TTC549 (cell line): ENCODE data around the gene CD302.
"Not testable (repeated sequence)": the region's sequence is repeated elsewhere in the genome, so short reads cannot be mapped to it uniquely, and the experiment has no call there.

Experiments used
- FAIRE-seq: peaks from 2 replicates; lab custom pipeline; 2012; peaks lifted over from hg19 to GRCh38; lab: Jason Lieb, UNC

CD302 gene

GRCh38 chr2:159797543-159798375 lies at the start of gene CD302:
TSS of gene CD302 (minus strand) at chr2:159798208. CDS start at chr2:159798198, 10 bp downstream.
- FAIRE-seq = no peak

- no peak for FAIRE-seq
These were observed 48.6 kb upstream of the CD302 start for GRCh38 chr2:159846564-159846963.

- no peak for FAIRE-seq
These were observed 42.6 kb upstream of the CD302 start for GRCh38 chr2:159840616-159841015.

GRCh38 chr2:159832858-159833257 lies 34.9 kb upstream of the CD302 start:
- no peak for FAIRE-seq

GRCh38 chr2:159832026-159832425 lies 34.0 kb upstream of the CD302 start:
- no peak for FAIRE-seq

- FAIRE-seq = no peak
These were observed 31.4 kb upstream of the CD302 start for GRCh38 chr2:159829376-159829775.

GRCh38 chr2:159828738-159829137 lies 30.7 kb upstream of the CD302 start:
- no peak for FAIRE-seq

GRCh38 chr2:159822478-159822833 lies 24.4 kb upstream of the CD302 start:
- FAIRE-seq = not testable (repeated sequence)

- not testable (repeated sequence) for FAIRE-seq
These were observed 23.9 kb upstream of the CD302 start for GRCh38 chr2:159821775-159822477.

GRCh38 chr2:159818940-159819339 lies 20.9 kb upstream of the CD302 start:
- no peak for FAIRE-seq

- no peak for FAIRE-seq
These were observed 19.3 kb upstream of the CD302 start for GRCh38 chr2:159817283-159817682.

GRCh38 chr2:159811232-159811631 lies 13.2 kb upstream of the CD302 start:
- FAIRE-seq = no peak

- no peak for FAIRE-seq
These were observed 10.0 kb upstream of the CD302 start for GRCh38 chr2:159808032-159808425.

GRCh38 chr2:159807183-159808031 lies 9.4 kb upstream of the CD302 start:
- peak; percentile 93 for FAIRE-seq

- no peak for FAIRE-seq
These were observed 6.9 kb upstream of the CD302 start for GRCh38 chr2:159804941-159805340.

- FAIRE-seq = no peak
These were observed 5.4 kb upstream of the CD302 start for GRCh38 chr2:159803235-159803962.

GRCh38 chr2:159802673-159803072 lies 4.7 kb upstream of the CD302 start:
- no peak for FAIRE-seq

- FAIRE-seq = no peak
These were observed 1.8 kb upstream of the CD302 start for GRCh38 chr2:159799833-159800232.

- FAIRE-seq = no peak
These were observed 343 bp upstream of the CD302 start for GRCh38 chr2:159798376-159798725.

GRCh38 chr2:159797225-159797542 lies 824 bp downstream of the CD302 start:
- no peak for FAIRE-seq

- no peak for FAIRE-seq
These were observed 1.9 kb downstream of the CD302 start for GRCh38 chr2:159795841-159796690.
